Fibroblast of lung (primary cell): Measurements from ENCODE around the gene PRRG3. TPM values are rescaled to one million over a fixed set of nuclear protein-coding genes. Genes with fewer than 3 reads are reported as not detected.

Source experiments
- DNase-seq, 2 donors: peaks; one replicate each; pipeline versions ENCODE4 v3.0.0 to v3.0.0-alpha.2; 2010; ENCODE audit warnings: low read depth in 2 of 2
- H2AFZ ChIP-seq: 2 replicates; pipeline ENCODE4 v1.5.1; 2012; ENCODE audit warnings: low read length, control low read depth, inconsistent platforms
- H3K27ac ChIP-seq: 2 replicates; pipeline ENCODE4 v1.5.1; 2011; ENCODE audit warnings: low read length, control low read depth; ENCODE audit not compliant: insufficient read depth
- H3K27me3 ChIP-seq: 2 replicates; pipeline ENCODE4 v1.5.1; 2011; ENCODE audit warnings: mild to moderate bottlenecking, low read length; ENCODE audit not compliant: control insufficient read depth, insufficient read depth
- H3K36me3 ChIP-seq: 2 replicates; pipeline ENCODE4 v1.5.1; 2011; ENCODE audit warnings: low read length; ENCODE audit not compliant: control insufficient read depth, insufficient read depth
- H3K4me1 ChIP-seq: 2 replicates; pipeline ENCODE4 v1.5.1; 2011; ENCODE audit warnings: low read length; ENCODE audit not compliant: control insufficient read depth, insufficient read depth; ENCODE audit errors: extremely low read depth
- H3K4me2 ChIP-seq: 2 replicates; pipeline ENCODE4 v1.5.1; 2011; ENCODE audit warnings: low read length, control low read depth; ENCODE audit not compliant: insufficient read depth; ENCODE audit errors: extremely low read depth
- H3K4me3 ChIP-seq, 4 experiments: fragments of 200-600 bp in 1 of 4; sonication (generic) in 1 of 4; replicated peaks in 1 of 4; 2 replicates each; pipeline ENCODE4 v1.5.1; 2011 to 2016; ENCODE audit warnings: low read length in 4 of 4, low read depth in 3 of 4, mild to moderate bottlenecking in 3 of 4, control low read depth in 2 of 4, inconsistent platforms in 1 of 4, mixed read lengths in 1 of 4; ENCODE audit not compliant: insufficient read depth in 1 of 4; ENCODE audit errors: control extremely low read depth in 1 of 4
- H3K79me2 ChIP-seq: 2 replicates; pipeline ENCODE4 v1.5.1; 2012; ENCODE audit warnings: mild to moderate bottlenecking, low read length, inconsistent platforms; ENCODE audit not compliant: control insufficient read depth, insufficient read depth
- H3K9ac ChIP-seq: 2 replicates; pipeline ENCODE4 v1.5.1; 2011; ENCODE audit warnings: mild to moderate bottlenecking, low read length, control low read depth; ENCODE audit not compliant: insufficient read depth
- H3K9me3 ChIP-seq: 2 replicates; pipeline ENCODE4 v1.5.1; 2012; ENCODE audit warnings: low read depth, low read length; ENCODE audit not compliant: control insufficient read depth, insufficient read depth
- H4K20me1 ChIP-seq: 2 replicates; pipeline ENCODE4 v1.5.1; 2011; ENCODE audit warnings: low read length; ENCODE audit not compliant: control insufficient read depth, insufficient read depth; ENCODE audit errors: extremely low read depth
- EZH2 ChIP-seq: IDR thresholded peaks from 2 replicates; pipeline ENCODE4 v1.5.1; 2012; ENCODE audit warnings: low read length, control low read depth, mild to moderate bottlenecking; ENCODE audit errors: missing control alignments
- polyA plus RNA-seq, 2 donors: library from polyadenylated mRNA; depleted of rRNA in 1 of 2; stranded (reverse) in 1 of 2; unstranded in 1 of 2; fragments of >200 nt; gene quantifications; 2 replicates each; pipeline ENCODE4 v1.2.1, GENCODE V29; 2011 to 2012; ENCODE audit warnings: missing spikeins in 1 of 2
- total RNA-seq: library from RNA; depleted of rRNA; stranded (reverse); fragments of >200 nt; gene quantifications from 2 replicates; pipeline ENCODE4 v1.2.1, GENCODE V29; 2014
- TF ChIP-seq, protein P1 (sequence below), 2 donors: IDR thresholded peaks in 1 of 2; conservative IDR thresholded peaks in 1 of 2; 1 replicate in 1 of 2; 2 replicates in 1 of 2; pipeline ENCODE4 v1.5.1; 2011 to 2012; ENCODE audit warnings: low read length in 2 of 2, control low read depth in 1 of 2, inconsistent platforms in 1 of 2, low read depth in 1 of 2, mild to moderate bottlenecking in 1 of 2

Gene PRRG3
- total and polyA plus RNA-seq, 2 donors (not counting 1 experiment from before 2014, with no cell fraction given) = 0.66 TPM; not detected in 1

DNA sequence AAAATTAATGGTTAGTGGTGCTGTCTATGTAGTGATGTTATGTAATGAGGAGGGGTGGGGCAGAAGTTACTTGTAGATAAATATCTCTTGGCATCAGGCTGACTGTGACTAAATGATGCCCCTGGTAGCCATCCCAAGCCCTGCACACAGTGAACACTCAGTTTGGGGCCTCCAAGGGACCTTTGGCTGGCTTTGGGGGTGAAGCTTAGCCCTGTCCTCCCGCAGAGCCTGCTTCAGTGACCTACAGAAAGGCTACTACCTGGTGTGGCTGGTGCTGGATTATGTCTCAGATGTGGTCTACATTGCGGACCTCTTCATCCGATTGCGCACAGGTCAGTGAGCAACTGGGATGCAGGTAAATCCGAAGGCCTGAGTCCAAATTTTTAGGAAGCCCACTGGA is 47.1 kb downstream of the PRRG3 start:
- TF ChIP-seq, protein P1, sequence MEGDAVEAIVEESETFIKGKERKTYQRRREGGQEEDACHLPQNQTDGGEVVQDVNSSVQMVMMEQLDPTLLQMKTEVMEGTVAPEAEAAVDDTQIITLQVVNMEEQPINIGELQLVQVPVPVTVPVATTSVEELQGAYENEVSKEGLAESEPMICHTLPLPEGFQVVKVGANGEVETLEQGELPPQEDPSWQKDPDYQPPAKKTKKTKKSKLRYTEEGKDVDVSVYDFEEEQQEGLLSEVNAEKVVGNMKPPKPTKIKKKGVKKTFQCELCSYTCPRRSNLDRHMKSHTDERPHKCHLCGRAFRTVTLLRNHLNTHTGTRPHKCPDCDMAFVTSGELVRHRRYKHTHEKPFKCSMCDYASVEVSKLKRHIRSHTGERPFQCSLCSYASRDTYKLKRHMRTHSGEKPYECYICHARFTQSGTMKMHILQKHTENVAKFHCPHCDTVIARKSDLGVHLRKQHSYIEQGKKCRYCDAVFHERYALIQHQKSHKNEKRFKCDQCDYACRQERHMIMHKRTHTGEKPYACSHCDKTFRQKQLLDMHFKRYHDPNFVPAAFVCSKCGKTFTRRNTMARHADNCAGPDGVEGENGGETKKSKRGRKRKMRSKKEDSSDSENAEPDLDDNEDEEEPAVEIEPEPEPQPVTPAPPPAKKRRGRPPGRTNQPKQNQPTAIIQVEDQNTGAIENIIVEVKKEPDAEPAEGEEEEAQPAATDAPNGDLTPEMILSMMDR (conservative IDR thresholded peaks at IDR 0.05 in 1 of 2, IDR thresholded peaks at IDR 0.05 in 1 of 2; ENCODE audit: low read depth in 1 of 2, low read length in 2 of 2) = no peak
- no peak for TF ChIP-seq EZH2
- H2AFZ ChIP-seq = no peak overlapping the region
- no peak overlapping the region for H3K4me2 ChIP-seq
- no peaks in the 10 kb centered on the region for H3K79me2 ChIP-seq
- H3K9me3 ChIP-seq = no peaks in the 10 kb centered on the region
- H3K9ac ChIP-seq = no peak overlapping the region
- no peaks in the 10 kb centered on the region for H3K36me3 ChIP-seq
- no peak overlapping the region for H3K27ac ChIP-seq
- H4K20me1 ChIP-seq = no peaks in the 10 kb centered on the region
- H3K27me3 ChIP-seq = no peaks in the 10 kb centered on the region
- no peaks in the 10 kb centered on the region for H3K4me1 ChIP-seq
- no peak for DNase-seq
- H3K4me3 ChIP-seq = no peak overlapping the region

GRCh38 chrX:151743651-151744470 is 48.6 kb downstream of the PRRG3 start:
- Histone ChIP-seq H3K4me2 (no peak overlapping the region), H3K4me3 (no peak overlapping the region), H3K27ac (no peak overlapping the region), H3K9ac (no peak overlapping the region), H3K27me3 (no peaks in the 10 kb centered on the region), H4K20me1 (no peaks in the 10 kb centered on the region), H3K79me2 (no peaks in the 10 kb centered on the region), H2AFZ (no peak overlapping the region), H3K9me3 (no peaks in the 10 kb centered on the region), H3K4me1 (no peaks in the 10 kb centered on the region), H3K36me3 (no peaks in the 10 kb centered on the region)
- DNase-seq = no peak
- TF ChIP-seq, protein P1 (conservative IDR thresholded peaks at IDR 0.05 in 1 of 2, IDR thresholded peaks at IDR 0.05 in 1 of 2; ENCODE audit: low read depth in 1 of 2, low read length in 2 of 2) = no peak
- TF ChIP-seq EZH2 = no peak

DNA sequence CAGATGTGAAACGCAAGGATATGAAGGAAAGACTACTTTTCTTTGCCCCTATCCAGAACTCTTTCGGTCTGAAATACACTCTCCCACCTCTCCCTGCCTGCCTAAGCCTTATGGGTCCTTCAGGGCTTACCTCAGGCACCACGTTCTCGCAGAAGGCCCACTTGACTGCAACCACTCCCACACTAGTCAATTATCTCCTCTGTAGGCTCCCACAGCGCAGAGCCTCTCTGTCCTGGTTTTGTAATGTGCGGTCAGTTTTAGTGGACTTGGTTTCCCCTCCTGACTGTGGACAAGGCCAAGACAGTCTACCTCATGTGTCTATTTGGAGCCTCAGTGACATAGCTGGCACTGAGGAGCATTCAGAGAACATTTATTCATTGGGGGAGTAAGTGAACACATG is 50.4 kb downstream of the PRRG3 start:
- DNase-seq = no peak
- H4K20me1 ChIP-seq = no peaks in the 10 kb centered on the region
- H2AFZ ChIP-seq = no peak overlapping the region
- no peak overlapping the region for H3K4me3 ChIP-seq
- H3K9ac ChIP-seq = no peak overlapping the region
- H3K27me3 ChIP-seq = no peaks in the 10 kb centered on the region
- TF ChIP-seq, protein P1 (conservative IDR thresholded peaks at IDR 0.05 in 1 of 2, IDR thresholded peaks at IDR 0.05 in 1 of 2; ENCODE audit: low read depth in 1 of 2, low read length in 2 of 2) = no peak
- no peak for TF ChIP-seq EZH2
- H3K36me3 ChIP-seq = no peaks in the 10 kb centered on the region
- H3K4me1 ChIP-seq = no peaks in the 10 kb centered on the region
- H3K9me3 ChIP-seq = no peaks in the 10 kb centered on the region
- no peak overlapping the region for H3K4me2 ChIP-seq
- no peaks in the 10 kb centered on the region for H3K79me2 ChIP-seq
- H3K27ac ChIP-seq = no peak overlapping the region
